ENCODE results near the gene ISOC1. TPM values are rescaled to one million over a fixed set of nuclear protein-coding genes. Genes with fewer than 3 reads are reported as not detected.

Gene ISOC1
- total RNA-seq, 1 experiment from 2014 or later: 12.8 TPM

- TF ChIP-seq CTCF (IDR thresholded peaks at IDR 0.05; ENCODE audit: unreplicated experiment): no peak
- ChIA-PET CTCF (interaction anchor here (0.9 to 1.2 kb wide), 3 partner anchors 15 to 711 kb away, joined by 3 to 5 read pairs (median 5); no protein-coding TSS in a partner anchor), POLR2A (no interaction called here)
- DNase-seq (ENCODE audit: unreplicated experiment): no peak
- Mint-ChIP-seq H3K4me1 (ENCODE audit: insufficient read depth, unreplicated experiment) (no peaks in the 10 kb centered on the region), H3K36me3 (ENCODE audit: insufficient read depth, unreplicated experiment) (no peaks in the 10 kb centered on the region), H3K9me3 (ENCODE audit: unreplicated experiment) (no peaks in the 10 kb centered on the region), H3K27ac (ENCODE audit: low read depth, unreplicated experiment) (no peak overlapping the region), H3K27me3 (ENCODE audit: insufficient read depth, unreplicated experiment) (peaks cover 6% of the 10 kb centered on the region), H3K4me3 (ENCODE audit: unreplicated experiment) (no peak overlapping the region)
- intact Hi-C loops (cut with micrococcal nuclease): no loop called here
- no TSS peak for BruUV-seq (replicated peaks)
Measured at GRCh38 chr5:129141078-129141477, 46.5 kb downstream of the ISOC1 start.

- H3K36me3 Mint-ChIP-seq (ENCODE audit: insufficient read depth, unreplicated experiment): no peaks in the 10 kb centered on the region
- TF ChIP-seq CTCF (IDR thresholded peaks at IDR 0.05; ENCODE audit: unreplicated experiment): no peak
- H3K27ac Mint-ChIP-seq (ENCODE audit: low read depth, unreplicated experiment): no peak overlapping the region
- DNase-seq (ENCODE audit: unreplicated experiment): no peak
- no TSS peak for BruUV-seq (replicated peaks)
- ChIA-PET CTCF (interaction anchor here (1.0 kb wide), 1 partner anchor 15 kb away, joined by 5 read pairs; no protein-coding TSS in a partner anchor), POLR2A (interaction anchor here (0.9 kb wide), 1 partner anchor 11 kb away, joined by 3 read pairs; no protein-coding TSS in a partner anchor)
- H3K27me3 Mint-ChIP-seq (ENCODE audit: insufficient read depth, unreplicated experiment): peaks cover 6% of the 10 kb centered on the region
- H3K4me3 Mint-ChIP-seq (ENCODE audit: unreplicated experiment): no peak overlapping the region
- intact Hi-C loops (cut with micrococcal nuclease): no loop called here
- no peaks in the 10 kb centered on the region for H3K4me1 Mint-ChIP-seq (ENCODE audit: insufficient read depth, unreplicated experiment)
- no peaks in the 10 kb centered on the region for H3K9me3 Mint-ChIP-seq (ENCODE audit: unreplicated experiment)
Measured at GRCh38 chr5:129141696-129142095, 47.1 kb downstream of the ISOC1 start.

- Mint-ChIP-seq H3K9me3 (ENCODE audit: unreplicated experiment) (peaks cover 6% of the 10 kb centered on the region), H3K27ac (ENCODE audit: low read depth, unreplicated experiment) (no peak overlapping the region), H3K36me3 (ENCODE audit: insufficient read depth, unreplicated experiment) (no peaks in the 10 kb centered on the region), H3K27me3 (ENCODE audit: insufficient read depth, unreplicated experiment) (peaks cover 9% of the 10 kb centered on the region), H3K4me1 (ENCODE audit: insufficient read depth, unreplicated experiment) (no peaks in the 10 kb centered on the region), H3K4me3 (ENCODE audit: unreplicated experiment) (no peak overlapping the region)
- no peak for DNase-seq (ENCODE audit: unreplicated experiment)
- intact Hi-C loops (cut with micrococcal nuclease): no loop called here
- no TSS peak for BruUV-seq (replicated peaks)
- no peak for TF ChIP-seq CTCF (IDR thresholded peaks at IDR 0.05; ENCODE audit: unreplicated experiment)
- ChIA-PET CTCF (interaction anchor here (0.7 to 1.0 kb wide), 3 partner anchors 14 to 847 kb away, joined by 3 to 6 read pairs (median 3); no protein-coding TSS in a partner anchor), POLR2A (no interaction called here)
Measured at GRCh38 chr5:129155876-129156275, 61.3 kb downstream of the ISOC1 start.

- H3K9me3 Mint-ChIP-seq (ENCODE audit: unreplicated experiment): no peaks in the 10 kb centered on the region
- BruUV-seq (replicated peaks): no TSS peak
- TF ChIP-seq CTCF (IDR thresholded peaks at IDR 0.05; ENCODE audit: unreplicated experiment): no peak
Measured at GRCh38 chr5:129161830-129162229, 67.3 kb downstream of the ISOC1 start.

More at GRCh38 chr5:129161830-129162229, 67.3 kb downstream of the ISOC1 start:
- DNase-seq (ENCODE audit: unreplicated experiment): no peak
- Mint-ChIP-seq H3K4me3 (ENCODE audit: unreplicated experiment) (no peak overlapping the region), H3K36me3 (ENCODE audit: insufficient read depth, unreplicated experiment) (no peaks in the 10 kb centered on the region), H3K27ac (ENCODE audit: low read depth, unreplicated experiment) (no peak overlapping the region), H3K27me3 (ENCODE audit: insufficient read depth, unreplicated experiment) (peaks cover 2% of the 10 kb centered on the region), H3K4me1 (ENCODE audit: insufficient read depth, unreplicated experiment) (no peaks in the 10 kb centered on the region)
- intact Hi-C loops (cut with micrococcal nuclease): no loop called here
- POLR2A ChIA-PET: no interaction called here
- CTCF ChIA-PET: interaction anchor here (1.2 kb wide), 1 partner anchor 691 kb away, joined by 3 read pairs; no protein-coding TSS in a partner anchor

Small RNAs within 50 kb of the gene (microRNA-seq; reads per million reads assigned to microRNA genes)
- gene MIR4633: not detected

Other genes with a start within 250 kb of the ISOC1 start
- 0.12 and 0.16 TPM in 2 replicates for gene SLC27A6, start 129.3 kb upstream of the ISOC1 start, total RNA-seq (2022)

Measured in MCF 10A (cell line).